ENCODE data around the gene TTLL10. TPM values are rescaled to one million over a fixed set of nuclear protein-coding genes. Genes with fewer than 3 reads are reported as not detected.

Gene TTLL10
- total and polyA plus RNA-seq, 2 of the 8 experiments (the other 6 are each of a cell fraction or from before 2014, with no cell fraction given), result 1.1 to 1.7 TPM

GRCh38 chr1:1144122-1144842, 29.4 kb upstream of the TTLL10 start:
- Histone ChIP-seq H4K8ac (ENCODE audit: extremely low read depth, insufficient read depth, low read length) (peak overlapping the region; percentile 89), H3K18ac (ENCODE audit: extremely low read depth, low read length) (peak overlapping the region; percentile 71), H2BK15ac (ENCODE audit: low read length) (no peak overlapping the region), H3K9ac (replicated peaks in 1 of 4; ENCODE audit: extremely low read depth in 1 of 4, low read depth in 3 of 4, low read length in 3 of 4) (no peak overlapping the region), H3K23me2 (ENCODE audit: low read depth, low read length) (no peaks in the 10 kb centered on the region), H4K20me1 (replicated peaks in 1 of 2; ENCODE audit: control insufficient read depth in 1 of 2, insufficient read depth in 2 of 2, low read length in 2 of 2) (no peaks in the 10 kb centered on the region), H2BK120ac (replicated peaks; ENCODE audit: low read depth, low read length) (peak overlapping the region; percentile 43), H3K14ac (ENCODE audit: insufficient read length) (no peak overlapping the region), H3K4me3 (ENCODE audit: extremely low read depth in 1 of 4, insufficient read depth in 2 of 4, low read depth in 3 of 4, low read length in 4 of 4) (no peak overlapping the region), H4K91ac (replicated peaks; ENCODE audit: insufficient read length, low read length) (peak overlapping the region; percentile 74), H2BK12ac (ENCODE audit: low read depth, low read length) (peak overlapping the region; percentile 50; the same call in 1 of the 2 replicates), H3K4me1 (replicated peaks in 1 of 4; ENCODE audit: control insufficient read depth in 3 of 4, insufficient read depth in 4 of 4, low read length in 3 of 4) (peaks cover 0 to 12% (median 1%) of the 10 kb centered on the region in 4 experiments; a peak in 4 of 7 replicates), H3K79me2 (ENCODE audit: control insufficient read depth in 1 of 2, insufficient read depth in 2 of 2, low read length in 2 of 2) (no peaks in the 10 kb centered on the region), H2BK20ac (ENCODE audit: low read length) (no peak overlapping the region), H3K79me1 (ENCODE audit: low read depth, low read length) (no peaks in the 10 kb centered on the region), H3K9me3 (ENCODE audit: insufficient read depth in 2 of 2, low read depth in 1 of 2, low read length in 1 of 2) (no peaks in the 10 kb centered on the region), H3K23ac (ENCODE audit: insufficient read length) (no peak overlapping the region), H2AFZ (ENCODE audit: low read length) (no peak overlapping the region), H3K4me2 (ENCODE audit: insufficient read depth in 1 of 2, low read depth in 2 of 2, low read length in 2 of 2) (no peak overlapping the region), H3K36me3 (ENCODE audit: control insufficient read depth in 2 of 4, insufficient read depth in 4 of 4, low read length in 3 of 4) (no peaks in the 10 kb centered on the region), H4K5ac (ENCODE audit: insufficient read length, low read depth, low read length) (peak overlapping the region; percentile 15), H2AK5ac (ENCODE audit: low read depth, low read length) (no peak overlapping the region), H3K56ac (replicated peaks; ENCODE audit: insufficient read length, low read depth, low read length) (no peak overlapping the region), H3K4ac (replicated peaks; ENCODE audit: insufficient read length, low read depth, low read length) (no peak overlapping the region), H2BK5ac (ENCODE audit: low read depth, low read length) (peak overlapping the region; percentile 60; the same call in 1 of the 2 replicates), H3K27me3 (replicated peaks in 1 of 4; ENCODE audit: control insufficient read depth in 3 of 4, extremely low read depth in 1 of 4, insufficient read depth in 3 of 4, low read length in 3 of 4) (no peaks in the 10 kb centered on the region; a peak in 2 of 7 replicates), H3K27ac (ENCODE audit: low read depth, low read length) (no peak overlapping the region)
- WGBS, 2 experiments (ENCODE audit: extremely low coverage in 1 of 2, insufficient coverage in 1 of 2, insufficient read length in 1 of 2, insufficient replicate concordance in 2 of 2, low coverage in 1 of 2, low lambda C conversion rate in 2 of 2, missing lambda C conversion rate in 1 of 2), result 76% methylated on average over 20 of the region's 42 CpGs; no CpG with 5 or more reads in 1 of the 2 experiments
- CTCF ChIA-PET (ENCODE audit: partially characterized antibody), result interaction anchor here (1.1 to 1.5 kb wide), 2 partner anchors 19 to 156 kb away, joined by 3 to 6 read pairs; no protein-coding TSS in a partner anchor
- DNase-seq (ENCODE audit: low read depth in 1 of 2, low spot score in 2 of 2) (no peak), FAIRE-seq (no peak)
- no peak for TF ChIP-seq SUZ12 (IDR thresholded peaks at IDR 0.05; ENCODE audit: low read length)
- TF ChIP-seq ASH2L (IDR thresholded peaks at IDR 0.05; ENCODE audit: low read length), result no peak
- TF ChIP-seq ATF2 (IDR thresholded peaks at IDR 0.05; ENCODE audit: low read length), result no peak
- peak; percentile 98 for TF ChIP-seq E2F6 (IDR thresholded peaks at IDR 0.05)
- TF ChIP-seq GABPA (IDR thresholded peaks at IDR 0.05; ENCODE audit: borderline replicate concordance, insufficient read depth, low read length), result peak; percentile 66; the same call in 1 of the 2 replicates
- no peak for TF ChIP-seq PHF8 (conservative IDR thresholded peaks at IDR 0.05; ENCODE audit: low read depth, low read length)
- no peak for TF ChIP-seq SIRT6 (IDR thresholded peaks at IDR 0.05; ENCODE audit: low read length)
- 0 out of 2 replicates have a peak, but pooled peaks have one; percentile 38 for TF ChIP-seq CEBPB (IDR thresholded peaks at IDR 0.05; ENCODE audit: low read depth, low read length)
- POLR2A ChIA-PET (ENCODE audit: partially characterized antibody), result interaction anchor here (0.6 to 1.3 kb wide), 4 partner anchors 18 to 1181 kb away, joined by 3 read pairs; no protein-coding TSS in a partner anchor

All from H1 (cell line).